Caco-2 (cell line): ENCODE data around the gene CDC42EP5. TPM values are rescaled to one million over a fixed set of nuclear protein-coding genes. Genes with fewer than 3 reads are reported as not detected.

Experiments
- BruUV-seq: library from RNA; stranded (reverse); fragments of 400-500 nt; replicated peaks from 2 replicates; lab custom pipeline; 2021; lab: Mats Ljungman, UMichigan
- CTCF ChIA-PET: fragments of 300-600 bp; sonication (Branson Sonifier 250); formaldehyde crosslinking; loops from one replicate; lab custom pipeline; 2022; ENCODE audit warnings: antibody characterized with exemption; lab: Charles Lee
- POLR2A ChIA-PET: fragments of 300-600 bp; sonication (Branson Sonifier 250); formaldehyde crosslinking; loops from one replicate; lab custom pipeline; 2022; ENCODE audit warnings: antibody characterized with exemption; lab: Charles Lee
- DNase-seq, 2 experiments: peaks; one replicate each; pipeline versions ENCODE4 v3.0.0 to v3.0.0-alpha.2; 2020 to 2022
- H3K27me3 ChIP-seq: replicated peaks from 2 replicates; pipeline ENCODE4 v1.6.0; 2011; ENCODE audit warnings: low read length; ENCODE audit not compliant: control insufficient read depth, insufficient read depth
- H3K36me3 ChIP-seq: 2 replicates; pipeline ENCODE4 v1.5.1; 2011; ENCODE audit warnings: low read length; ENCODE audit not compliant: control insufficient read depth, insufficient read depth
- H3K4me1 ChIP-seq: fragments of 250-450 bp; sonication (Bioruptor Pico); 2 replicates; pipeline ENCODE4 v1.5.1; 2020; ENCODE audit warnings: mild to moderate bottlenecking
- H3K4me3 ChIP-seq: 2 replicates; pipeline ENCODE4 v1.5.1; 2011; ENCODE audit warnings: low read depth, mild to moderate bottlenecking, control low read depth, low read length
- H3K9me3 ChIP-seq: fragments of 250-450 bp; sonication (Bioruptor Pico); 2 replicates; pipeline ENCODE4 v1.5.1; 2020; ENCODE audit warnings: mild to moderate bottlenecking, moderate library complexity
- H3K27ac Mint-ChIP-seq: one replicate; pipeline ENCODE4 v1.8.0; 2022; ENCODE audit warnings: mixed read lengths; ENCODE audit not compliant: unreplicated experiment
- H3K27me3 Mint-ChIP-seq: one replicate; pipeline ENCODE4 v1.8.0; 2022; ENCODE audit warnings: mixed read lengths; ENCODE audit not compliant: insufficient read depth, unreplicated experiment
- H3K36me3 Mint-ChIP-seq: one replicate; pipeline ENCODE4 v1.8.0; 2022; ENCODE audit warnings: mild to moderate bottlenecking, mixed read lengths; ENCODE audit not compliant: insufficient read depth, unreplicated experiment
- H3K4me1 Mint-ChIP-seq: one replicate; pipeline ENCODE4 v1.8.0; 2022; ENCODE audit warnings: low read depth, mixed read lengths; ENCODE audit not compliant: unreplicated experiment
- H3K4me3 Mint-ChIP-seq: one replicate; pipeline ENCODE4 v1.8.0; 2022; ENCODE audit warnings: mild to moderate bottlenecking, moderate library complexity, mixed read lengths; ENCODE audit not compliant: unreplicated experiment
- H3K9me3 Mint-ChIP-seq: one replicate; pipeline ENCODE4 v1.8.0; 2022; ENCODE audit warnings: mixed read lengths; ENCODE audit not compliant: unreplicated experiment
- intact Hi-C: fragments of 100-400 bp; cut with micrococcal nuclease; formaldehyde crosslinking; loops from one replicate; pipeline ENCODE4 v1.10.0; 2022; ENCODE audit not compliant: unreplicated experiment
- total RNA-seq: library from RNA; stranded (reverse); gene quantifications from 2 replicates; pipeline ENCODE4 v1.2.3, GENCODE V29; 2022
- TF ChIP-seq, protein P1 (sequence below), 2 experiments: fragments of 200-600 bp in 1 of 2; IDR thresholded peaks; 1 replicate in 1 of 2; 2 replicates in 1 of 2; pipeline versions ENCODE4 v1.5.1 to v1.8.0; 2011 to 2022; ENCODE audit warnings: antibody characterized with exemption in 1 of 2, control low read depth in 1 of 2, inconsistent platforms in 1 of 2, low read depth in 1 of 2, low read length in 1 of 2, mild to moderate bottlenecking in 1 of 2, moderate library complexity in 1 of 2; ENCODE audit not compliant: insufficient read depth in 1 of 2, severe bottlenecking in 1 of 2, unreplicated experiment in 1 of 2

The CDC42EP5 gene
- total RNA-seq, 1 experiment from 2014 or later = 8.6 TPM

DNA sequence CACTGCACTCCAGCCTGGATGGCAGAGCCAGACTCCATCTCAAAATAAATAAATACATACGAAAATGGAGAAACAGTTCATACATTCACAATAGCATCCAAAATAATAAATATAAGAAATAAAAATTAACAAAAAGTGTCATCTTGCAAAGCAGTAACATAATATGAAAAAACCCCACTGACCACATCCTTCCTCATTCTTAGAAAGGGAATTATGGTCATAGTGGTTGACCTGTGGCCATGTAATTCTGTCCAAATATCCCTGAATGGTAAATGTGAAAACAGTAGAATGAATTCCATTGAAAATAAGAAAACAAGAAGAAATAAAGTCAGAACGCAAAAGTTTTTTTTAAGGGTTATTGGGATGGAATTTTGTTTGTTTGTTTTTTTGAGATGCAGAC is 7.0 kb upstream of the CDC42EP5 start:
- TF ChIP-seq, protein P1, sequence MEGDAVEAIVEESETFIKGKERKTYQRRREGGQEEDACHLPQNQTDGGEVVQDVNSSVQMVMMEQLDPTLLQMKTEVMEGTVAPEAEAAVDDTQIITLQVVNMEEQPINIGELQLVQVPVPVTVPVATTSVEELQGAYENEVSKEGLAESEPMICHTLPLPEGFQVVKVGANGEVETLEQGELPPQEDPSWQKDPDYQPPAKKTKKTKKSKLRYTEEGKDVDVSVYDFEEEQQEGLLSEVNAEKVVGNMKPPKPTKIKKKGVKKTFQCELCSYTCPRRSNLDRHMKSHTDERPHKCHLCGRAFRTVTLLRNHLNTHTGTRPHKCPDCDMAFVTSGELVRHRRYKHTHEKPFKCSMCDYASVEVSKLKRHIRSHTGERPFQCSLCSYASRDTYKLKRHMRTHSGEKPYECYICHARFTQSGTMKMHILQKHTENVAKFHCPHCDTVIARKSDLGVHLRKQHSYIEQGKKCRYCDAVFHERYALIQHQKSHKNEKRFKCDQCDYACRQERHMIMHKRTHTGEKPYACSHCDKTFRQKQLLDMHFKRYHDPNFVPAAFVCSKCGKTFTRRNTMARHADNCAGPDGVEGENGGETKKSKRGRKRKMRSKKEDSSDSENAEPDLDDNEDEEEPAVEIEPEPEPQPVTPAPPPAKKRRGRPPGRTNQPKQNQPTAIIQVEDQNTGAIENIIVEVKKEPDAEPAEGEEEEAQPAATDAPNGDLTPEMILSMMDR (IDR thresholded peaks at IDR 0.05; ENCODE audit: insufficient read depth in 1 of 2, low read depth in 1 of 2, low read length in 1 of 2, severe bottlenecking in 1 of 2, unreplicated experiment in 1 of 2) = no peak
- no TSS peak for BruUV-seq
- H3K4me1 ChIP-seq = 0 out of 2 replicates have a peak, but pooled peaks cover 5% of the 10 kb centered on the region
- peaks cover 9% of the 10 kb centered on the region for H3K4me1 Mint-ChIP-seq
- intact Hi-C loops = loop anchor here (2.0 kb wide), 1 partner anchor 197 kb away; no protein-coding TSS in a partner anchor
- no peaks in the 10 kb centered on the region for H3K36me3 Mint-ChIP-seq
- H3K9me3 Mint-ChIP-seq = no peaks in the 10 kb centered on the region
- POLR2A ChIA-PET = no interaction called here
- H3K27ac Mint-ChIP-seq = no peak overlapping the region
- H3K4me3 ChIP-seq = no peak overlapping the region
- H3K36me3 ChIP-seq = no peaks in the 10 kb centered on the region
- no peaks in the 10 kb centered on the region for H3K9me3 ChIP-seq
- no peak overlapping the region for H3K4me3 Mint-ChIP-seq
- H3K27me3 Mint-ChIP-seq = peaks cover 12% of the 10 kb centered on the region
- no peaks in the 10 kb centered on the region for H3K27me3 ChIP-seq
- CTCF ChIA-PET = no interaction called here
- DNase-seq = no peak

- Mint-ChIP-seq H3K27ac (no peak overlapping the region), H3K36me3 (no peaks in the 10 kb centered on the region), H3K27me3 (peaks cover 5% of the 10 kb centered on the region), H3K9me3 (no peaks in the 10 kb centered on the region), H3K4me1 (peaks cover 13% of the 10 kb centered on the region), H3K4me3 (no peak overlapping the region)
- intact Hi-C loops = no loop called here
- CTCF ChIA-PET = interaction anchor here (1.0 kb wide), 1 partner anchor 87 kb away, joined by 5 read pairs; no protein-coding TSS in a partner anchor
- TF ChIP-seq, protein P1 (IDR thresholded peaks at IDR 0.05; ENCODE audit: insufficient read depth in 1 of 2, low read depth in 1 of 2, low read length in 1 of 2, severe bottlenecking in 1 of 2, unreplicated experiment in 1 of 2) = peak; percentile 64 to 76
- H3K27me3 ChIP-seq = no peaks in the 10 kb centered on the region
- H3K36me3 ChIP-seq = no peaks in the 10 kb centered on the region
- POLR2A ChIA-PET = no interaction called here
- BruUV-seq = no TSS peak
- H3K4me1 ChIP-seq = peaks cover 6% of the 10 kb centered on the region
- DNase-seq = peak in 1 of 2 experiments; percentile 55
- H3K4me3 ChIP-seq = no peak overlapping the region
- no peaks in the 10 kb centered on the region for H3K9me3 ChIP-seq
Measured at GRCh38 chr19:54478677-54479266, 5.7 kb upstream of the CDC42EP5 start.

DNA sequence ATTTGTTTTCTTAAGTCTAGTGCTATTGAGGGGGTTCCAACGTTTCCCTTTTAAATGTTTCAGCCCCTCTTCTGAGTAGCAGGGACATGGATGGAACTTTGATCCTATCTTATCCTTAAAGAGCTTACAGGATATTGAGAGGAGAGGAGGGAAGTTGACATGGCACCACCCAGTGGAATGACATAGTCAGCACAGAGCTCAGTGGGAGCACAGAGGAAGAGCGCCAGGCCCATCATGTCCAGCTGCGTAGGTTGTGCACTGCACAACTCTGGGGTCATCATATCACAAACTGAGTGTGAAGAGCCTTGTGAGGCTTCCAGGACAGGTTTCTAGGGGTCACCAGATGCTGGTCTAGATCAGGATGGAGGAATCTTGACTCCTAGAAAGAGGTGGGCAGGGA is 4.6 kb upstream of the CDC42EP5 start:
- no peak for DNase-seq
- intact Hi-C loops = loop anchor here (1.0 kb wide), 1 partner anchor 46 kb away; no protein-coding TSS in a partner anchor
- Mint-ChIP-seq H3K27ac (no peak overlapping the region), H3K4me1 (peaks cover 21% of the 10 kb centered on the region), H3K36me3 (no peaks in the 10 kb centered on the region), H3K27me3 (peaks cover 3% of the 10 kb centered on the region), H3K9me3 (no peaks in the 10 kb centered on the region), H3K4me3 (no peak overlapping the region)
- no TSS peak for BruUV-seq
- Histone ChIP-seq H3K27me3 (no peaks in the 10 kb centered on the region), H3K4me3 (no peak overlapping the region), H3K36me3 (no peaks in the 10 kb centered on the region), H3K4me1 (peaks cover 16% of the 10 kb centered on the region), H3K9me3 (no peaks in the 10 kb centered on the region)
- ChIA-PET CTCF (interaction anchor here (0.5 to 1.0 kb wide), 7 partner anchors 13 to 153 kb away, joined by 3 to 10 read pairs (median 4); partner anchors contain the start of genes LENG8 and LENG9), POLR2A (interaction anchor here (0.9 kb wide), 1 partner anchor 29 kb away, joined by 3 read pairs; the partner anchor contains the start of gene LENG8)
- TF ChIP-seq, protein P1 (IDR thresholded peaks at IDR 0.05; ENCODE audit: insufficient read depth in 1 of 2, low read depth in 1 of 2, low read length in 1 of 2, severe bottlenecking in 1 of 2, unreplicated experiment in 1 of 2) = peak in 1 of 2 experiments; percentile 52
